ENCODE results near the gene AQP2. TPM values are rescaled to one million over a fixed set of nuclear protein-coding genes. Genes with fewer than 3 reads are reported as not detected.
"Not testable (repeated sequence)": the region's sequence is repeated elsewhere in the genome, so short reads cannot be mapped to it uniquely, and the experiment has no call there.

The AQP2 gene
- total RNA-seq, 1 donor from 2014 or later: not detected

DNA sequence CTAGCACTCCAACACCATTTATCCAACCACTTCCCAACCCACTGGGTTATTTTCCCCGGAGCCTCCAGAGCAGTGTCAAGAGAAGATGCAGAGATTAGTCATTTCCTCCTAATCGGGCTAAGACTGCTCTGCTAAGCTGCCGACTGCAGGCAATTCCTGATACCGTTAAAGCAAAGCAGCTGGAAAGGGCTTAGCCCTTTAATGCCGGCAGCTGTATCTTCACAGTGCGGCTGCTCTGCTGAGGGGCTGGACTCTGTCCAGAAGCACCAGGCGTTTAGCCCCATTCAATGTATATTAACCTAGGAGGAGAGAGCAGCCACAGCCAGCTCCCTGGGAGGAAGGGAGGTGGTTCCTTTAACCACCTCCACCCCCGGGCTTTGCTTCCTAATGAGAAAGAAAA, 33.4 kb downstream of the AQP2 start:
- Histone ChIP-seq H3K9ac (no peak overlapping the region), H3K27ac (peak overlapping the region; percentile 51), H2AFZ (replicated peaks) (no peak overlapping the region), H3K79me2 (ENCODE audit: low read depth) (no peaks in the 10 kb centered on the region), H4K20me1 (ENCODE audit: low read depth) (peaks cover 24% of the 10 kb centered on the region), H3K4me2 (peak overlapping the region; percentile 27), H3K9me3 (ENCODE audit: low read depth) (no peaks in the 10 kb centered on the region), H3K4me3 (no peak overlapping the region), H3K36me3 (no peaks in the 10 kb centered on the region), H3F3A (ENCODE audit: low read depth) (peaks cover 33% of the 10 kb centered on the region), H3K27me3 (no peaks in the 10 kb centered on the region), H3K4me1 (peaks cover 36% of the 10 kb centered on the region)
- no peak for TF ChIP-seq EZH2 (IDR thresholded peaks at IDR 0.05)
- no peak for TF ChIP-seq CTCF (IDR thresholded peaks at IDR 0.05)
- TF ChIP-seq EZH2phosphoT487 (IDR thresholded peaks at IDR 0.05): no peak
- Mint-ChIP-seq H3K9me3 (no peaks in the 10 kb centered on the region), H3K27ac (peak overlapping the region; percentile 25), H3K4me1 (peaks cover 54% of the 10 kb centered on the region), H3K36me3 (peaks cover 8% of the 10 kb centered on the region), H3K27me3 (ENCODE audit: insufficient read depth, low read depth) (peaks cover 8% of the 10 kb centered on the region), H3K4me3 (peak overlapping the region; percentile 22)
- DNase-seq (ENCODE audit: low spot score): peak; percentile 86

DNA sequence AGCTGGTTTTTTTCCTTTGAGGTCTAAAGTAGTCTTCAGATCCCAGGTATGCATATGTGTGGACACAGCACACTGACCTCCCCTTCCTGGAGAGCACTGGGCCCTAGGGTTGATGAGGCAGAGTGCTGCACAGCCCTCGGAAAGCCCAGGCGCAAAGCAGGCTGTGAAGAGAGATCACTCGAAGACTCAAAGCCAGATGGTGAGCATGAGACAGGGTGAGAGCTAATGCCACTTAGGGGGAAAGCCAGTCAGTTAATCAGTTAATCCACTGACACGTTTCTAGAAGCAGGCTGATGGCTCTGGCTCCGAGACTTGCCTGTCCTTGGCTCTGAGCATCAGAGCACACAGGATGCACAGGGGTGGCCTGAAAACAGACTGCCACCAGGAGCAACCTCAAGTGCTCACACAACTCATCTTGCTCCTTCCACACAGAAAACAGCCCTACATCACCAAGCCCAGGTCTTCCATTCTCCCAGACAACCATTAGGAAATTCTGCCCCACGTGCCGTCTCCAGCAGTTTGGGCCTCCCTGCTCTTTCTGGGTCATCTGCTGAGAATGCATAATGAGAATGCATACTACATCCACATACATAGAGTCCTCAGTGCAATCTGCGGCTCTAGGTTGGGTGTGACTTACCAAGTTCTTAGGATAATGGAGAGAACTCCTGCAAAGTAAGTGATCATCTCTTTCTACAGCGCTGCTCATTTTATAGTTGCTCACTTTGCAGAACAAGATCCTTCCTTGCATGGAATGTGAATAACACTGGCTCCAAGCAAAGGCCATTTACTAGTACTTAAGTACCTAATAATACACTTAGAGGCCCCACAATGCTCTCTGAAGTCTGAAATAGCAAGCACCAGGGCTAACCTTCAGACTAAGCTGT, 34.2 kb downstream of the AQP2 start:
- H3K27ac Mint-ChIP-seq: no peak overlapping the region
- H3K79me2 ChIP-seq (ENCODE audit: low read depth): no peaks in the 10 kb centered on the region
- peaks cover 24% of the 10 kb centered on the region for H4K20me1 ChIP-seq (ENCODE audit: low read depth)
- H3K27me3 Mint-ChIP-seq (ENCODE audit: insufficient read depth, low read depth): peaks cover 8% of the 10 kb centered on the region
- H3K27ac ChIP-seq: peak overlapping the region; percentile 51
- no peak overlapping the region for H2AFZ ChIP-seq (replicated peaks)
- H3K9me3 ChIP-seq (ENCODE audit: low read depth): no peaks in the 10 kb centered on the region
- H3K4me3 Mint-ChIP-seq: peak overlapping the region; percentile 47
- H3K4me3 ChIP-seq: no peak overlapping the region
- H3K27me3 ChIP-seq: no peaks in the 10 kb centered on the region
- no peaks in the 10 kb centered on the region for H3K9me3 Mint-ChIP-seq
- H3K36me3 ChIP-seq: no peaks in the 10 kb centered on the region
- H3K9ac ChIP-seq: no peak overlapping the region
- DNase-seq (ENCODE audit: low spot score): peak; percentile 45
- peaks cover 29% of the 10 kb centered on the region for H3K4me1 ChIP-seq
- peaks cover 9% of the 10 kb centered on the region for H3K36me3 Mint-ChIP-seq
- TF ChIP-seq EZH2phosphoT487 (IDR thresholded peaks at IDR 0.05) (no peak), CTCF (IDR thresholded peaks at IDR 0.05) (no peak), EZH2 (IDR thresholded peaks at IDR 0.05) (no peak)
- peaks cover 33% of the 10 kb centered on the region for H3F3A ChIP-seq (ENCODE audit: low read depth)
- peak overlapping the region; percentile 27 for H3K4me2 ChIP-seq
- peaks cover 45% of the 10 kb centered on the region for H3K4me1 Mint-ChIP-seq

DNA sequence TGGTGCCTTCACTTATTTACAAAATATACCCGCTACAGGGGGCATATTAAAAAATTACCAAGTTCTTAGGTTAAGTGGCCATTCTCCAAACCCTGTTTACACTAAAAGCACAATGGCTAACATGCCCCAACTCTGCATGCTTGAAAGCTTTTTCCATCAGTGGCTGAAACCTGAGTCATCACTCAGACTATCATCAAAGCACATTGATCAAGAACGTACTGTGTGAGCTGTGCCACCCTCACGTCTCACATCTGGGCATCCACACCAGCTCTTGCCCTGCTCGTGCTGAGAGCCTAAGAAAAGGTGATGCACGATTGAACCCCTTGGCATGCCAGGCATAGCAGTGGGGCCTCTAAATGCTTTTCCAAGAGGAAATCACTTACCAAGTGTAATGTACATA, 35.4 kb downstream of the AQP2 start:
- peaks cover 1% of the 10 kb centered on the region for H3K36me3 ChIP-seq
- Mint-ChIP-seq H3K4me3 (no peak overlapping the region), H3K27ac (no peak overlapping the region), H3K27me3 (ENCODE audit: insufficient read depth, low read depth) (peaks cover 6% of the 10 kb centered on the region), H3K9me3 (no peaks in the 10 kb centered on the region), H3K4me1 (peaks cover 34% of the 10 kb centered on the region), H3K36me3 (peaks cover 17% of the 10 kb centered on the region)
- H3K4me3 ChIP-seq: no peak overlapping the region
- H2AFZ ChIP-seq (replicated peaks): no peak overlapping the region
- TF ChIP-seq EZH2 (IDR thresholded peaks at IDR 0.05) (no peak), CTCF (IDR thresholded peaks at IDR 0.05) (no peak), EZH2phosphoT487 (IDR thresholded peaks at IDR 0.05) (no peak)
- H3K4me1 ChIP-seq: peaks cover 20% of the 10 kb centered on the region
- no peaks in the 10 kb centered on the region for H3K9me3 ChIP-seq (ENCODE audit: low read depth)
- DNase-seq (ENCODE audit: low spot score): no peak
- H4K20me1 ChIP-seq (ENCODE audit: low read depth): peaks cover 18% of the 10 kb centered on the region
- peaks cover 24% of the 10 kb centered on the region for H3F3A ChIP-seq (ENCODE audit: low read depth)
- no peak overlapping the region for H3K4me2 ChIP-seq
- H3K79me2 ChIP-seq (ENCODE audit: low read depth): no peaks in the 10 kb centered on the region
- no peak overlapping the region for H3K27ac ChIP-seq
- no peaks in the 10 kb centered on the region for H3K27me3 ChIP-seq
- no peak overlapping the region for H3K9ac ChIP-seq

- not testable (repeated sequence) for H2AFZ ChIP-seq (replicated peaks); H3K79me2 ChIP-seq (ENCODE audit: low read depth); H3K4me3 Mint-ChIP-seq; H3K9ac ChIP-seq; H3K27me3 Mint-ChIP-seq (ENCODE audit: insufficient read depth, low read depth); H3K27me3 ChIP-seq; H3K27ac ChIP-seq; H3K36me3 ChIP-seq; H3K4me3 ChIP-seq; DNase-seq (ENCODE audit: low spot score); H3K4me2 ChIP-seq; H3K9me3 Mint-ChIP-seq; H3K9me3 ChIP-seq (ENCODE audit: low read depth); H3K27ac Mint-ChIP-seq
- Histone ChIP-seq H3F3A (ENCODE audit: low read depth) (peaks cover 20% of the 10 kb centered on the region), H4K20me1 (ENCODE audit: low read depth) (peaks cover 18% of the 10 kb centered on the region), H3K4me1 (peaks cover 16% of the 10 kb centered on the region)
- Mint-ChIP-seq H3K4me1 (peaks cover 31% of the 10 kb centered on the region), H3K36me3 (peaks cover 17% of the 10 kb centered on the region)
Measured at GRCh38 chr12:49986476-49986875, 35.9 kb downstream of the AQP2 start.
